Osteocyte (in vitro differentiated cells): ENCODE measurements around the gene EXTL1. TPM values are rescaled to one million over a fixed set of nuclear protein-coding genes. Genes with fewer than 3 reads are reported as not detected.

Experiments used
- DNase-seq: peaks from one replicate; pipeline ENCODE4 v3.0.0; 2021; ENCODE audit warnings: mixed read lengths; ENCODE audit not compliant: unreplicated experiment; ENCODE audit errors: extremely low spot score
- H3K27ac Mint-ChIP-seq: one replicate; pipeline ENCODE4 v1.8.0; 2021; ENCODE audit warnings: mild to moderate bottlenecking, mixed read lengths; ENCODE audit not compliant: unreplicated experiment
- H3K27me3 Mint-ChIP-seq: one replicate; pipeline ENCODE4 v1.8.0; 2021; ENCODE audit warnings: mixed read lengths; ENCODE audit not compliant: unreplicated experiment
- H3K36me3 Mint-ChIP-seq: one replicate; pipeline ENCODE4 v1.8.0; 2021; ENCODE audit warnings: mixed read lengths; ENCODE audit not compliant: unreplicated experiment
- H3K4me1 Mint-ChIP-seq: one replicate; pipeline ENCODE4 v1.8.0; 2021; ENCODE audit warnings: mixed read lengths; ENCODE audit not compliant: unreplicated experiment
- H3K4me3 Mint-ChIP-seq: one replicate; pipeline ENCODE4 v1.8.0; 2021; ENCODE audit warnings: mild to moderate bottlenecking, moderate library complexity, mixed read lengths; ENCODE audit not compliant: unreplicated experiment
- H3K9me3 Mint-ChIP-seq: one replicate; pipeline ENCODE4 v1.8.0; 2021; ENCODE audit warnings: mixed read lengths; ENCODE audit not compliant: unreplicated experiment
- CTCF ChIP-seq: fragments of 200-600 bp; sonication (generic); IDR thresholded peaks from 2 replicates; pipeline ENCODE4 v1.5.0; 2021; ENCODE audit warnings: antibody characterized with exemption, mild to moderate bottlenecking, moderate library complexity
- long read RNA-seq: library from polyadenylated mRNA; unstranded; transcript quantifications from one replicate; pipeline ENCODE4 v2.0.0, GENCODE V29; 2021
- total RNA-seq: library from RNA; stranded (reverse); gene quantifications from 2 replicates; pipeline ENCODE4 v1.2.1, GENCODE V29; 2021

EXTL1 gene
- 0.30 and 0.34 TPM in 2 replicates for total RNA-seq
- long read RNA-seq, result 0 reads

GRCh38 chr1:26021647-26022403, at the start of gene EXTL1:
Gene EXTL1, plus strand, starts transcription at chr1:26021775. Its CDS starts 872 bp downstream, at chr1:26022647.
- H3K4me1 Mint-ChIP-seq, result peaks cover 33% of the 10 kb centered on the region
- H3K9me3 Mint-ChIP-seq, result no peaks in the 10 kb centered on the region
- H3K36me3 Mint-ChIP-seq, result no peaks in the 10 kb centered on the region
- no peak for TF ChIP-seq CTCF
- H3K27ac Mint-ChIP-seq, result no peak within 1 kb of the TSS
- H3K27me3 Mint-ChIP-seq, result no peaks in the 10 kb centered on the region
- no peak for DNase-seq
- H3K4me3 Mint-ChIP-seq, result peak within 1 kb of the TSS; percentile 80

- no peaks in the 10 kb centered on the region for H3K9me3 Mint-ChIP-seq
- peaks cover 63% of the 10 kb centered on the region for H3K36me3 Mint-ChIP-seq
- H3K4me1 Mint-ChIP-seq, result no peaks in the 10 kb centered on the region
- H3K27ac Mint-ChIP-seq, result no peak overlapping the region
- no peak overlapping the region for H3K4me3 Mint-ChIP-seq
- no peak for DNase-seq
- TF ChIP-seq CTCF, result no peak
- H3K27me3 Mint-ChIP-seq, result no peaks in the 10 kb centered on the region
These were observed 49.8 kb upstream of the EXTL1 start for GRCh38 chr1:25971811-25972180.

GRCh38 chr1:25973610-25974321, 47.8 kb upstream of the EXTL1 start:
- Mint-ChIP-seq H3K27me3 (no peaks in the 10 kb centered on the region), H3K9me3 (no peaks in the 10 kb centered on the region), H3K4me3 (no peak overlapping the region), H3K36me3 (peaks cover 60% of the 10 kb centered on the region), H3K27ac (no peak overlapping the region), H3K4me1 (no peaks in the 10 kb centered on the region)
- TF ChIP-seq CTCF, result no peak
- no peak for DNase-seq

- H3K27ac Mint-ChIP-seq, result no peak overlapping the region
- H3K4me1 Mint-ChIP-seq, result no peaks in the 10 kb centered on the region
- no peak for TF ChIP-seq CTCF
- no peak for DNase-seq
- H3K9me3 Mint-ChIP-seq, result no peaks in the 10 kb centered on the region
- H3K27me3 Mint-ChIP-seq, result no peaks in the 10 kb centered on the region
- peaks cover 54% of the 10 kb centered on the region for H3K36me3 Mint-ChIP-seq
- H3K4me3 Mint-ChIP-seq, result no peak overlapping the region
These were observed 43.8 kb upstream of the EXTL1 start for GRCh38 chr1:25977801-25978200.

GRCh38 chr1:25978403-25978802, 43.2 kb upstream of the EXTL1 start:
- TF ChIP-seq CTCF, result no peak
- Mint-ChIP-seq H3K4me3 (no peak overlapping the region), H3K27ac (no peak overlapping the region), H3K27me3 (no peaks in the 10 kb centered on the region), H3K36me3 (peaks cover 51% of the 10 kb centered on the region), H3K4me1 (no peaks in the 10 kb centered on the region), H3K9me3 (no peaks in the 10 kb centered on the region)
- no peak for DNase-seq
